KMS-11 (cell line): ENCODE measurements around the gene KMT2B.

Experiments used
- H2AFZ ChIP-seq: fragments of 200-600 bp; sonication (generic); 2 replicates; pipeline ENCODE4 v1.6.1; 2016; ENCODE audit warnings: antibody characterized with exemption, mixed run types, low read depth
- H3K27ac ChIP-seq: fragments of 200-600 bp; sonication (generic); 2 replicates; pipeline ENCODE4 v1.6.1; 2016; ENCODE audit warnings: mild to moderate bottlenecking, mixed run types
- H3K27me3 ChIP-seq: fragments of 200-600 bp; sonication (generic); 2 replicates; pipeline ENCODE4 v1.6.1; 2017; ENCODE audit warnings: mild to moderate bottlenecking, low read depth, mixed run types, moderate library complexity; ENCODE audit not compliant: insufficient read depth
- H3K36me3 ChIP-seq: fragments of 200-600 bp; sonication (generic); 2 replicates; pipeline ENCODE4 v1.6.1; 2017; ENCODE audit warnings: mild to moderate bottlenecking, mixed run types; ENCODE audit not compliant: insufficient read depth
- H3K4me1 ChIP-seq: fragments of 200-600 bp; sonication (generic); 2 replicates; pipeline ENCODE4 v1.6.1; 2016; ENCODE audit warnings: mild to moderate bottlenecking, low read depth, mixed run types; ENCODE audit not compliant: poor library complexity, severe bottlenecking
- H3K4me2 ChIP-seq: fragments of 200-600 bp; sonication (generic); 2 replicates; pipeline ENCODE4 v1.7.0; 2016; ENCODE audit warnings: mild to moderate bottlenecking, mixed run types
- H3K4me3 ChIP-seq: fragments of 200-600 bp; sonication (generic); IDR thresholded peaks from 2 replicates; pipeline ENCODE4 v1.6.1; 2017; ENCODE audit warnings: low read depth, low read length, mixed read lengths; ENCODE audit not compliant: insufficient read depth
- H3K79me2 ChIP-seq: fragments of 200-600 bp; sonication (generic); 2 replicates; pipeline ENCODE4 v1.6.1; 2016; ENCODE audit warnings: low read depth, mixed run types; ENCODE audit not compliant: insufficient read depth
- H3K9ac ChIP-seq: fragments of 200-600 bp; sonication (generic); 2 replicates; pipeline ENCODE4 v1.6.1; 2016; ENCODE audit warnings: mild to moderate bottlenecking, mixed run types
- H4K20me1 ChIP-seq: fragments of 200-600 bp; sonication (generic); 2 replicates; pipeline ENCODE4 v1.6.1; 2016; ENCODE audit warnings: mild to moderate bottlenecking, mixed run types; ENCODE audit not compliant: insufficient read depth
- CTCF ChIP-seq: fragments of 200-600 bp; sonication (generic); conservative IDR thresholded peaks from 2 replicates; pipeline ENCODE4 v1.6.1; 2017; ENCODE audit warnings: low read depth, mild to moderate bottlenecking, antibody characterized with exemption, low read length, moderate library complexity, mixed read lengths

The KMT2B gene

GRCh38 chr19:35708391-35708790 lies 9.4 kb upstream of the KMT2B start:
- H4K20me1 ChIP-seq, result no peaks in the 10 kb centered on the region
- no peak overlapping the region for H3K4me2 ChIP-seq
- no peaks in the 10 kb centered on the region for H3K36me3 ChIP-seq
- H3K4me3 ChIP-seq, result no peak overlapping the region
- no peaks in the 10 kb centered on the region for H3K79me2 ChIP-seq
- no peak overlapping the region for H2AFZ ChIP-seq
- no peaks in the 10 kb centered on the region for H3K4me1 ChIP-seq
- H3K27me3 ChIP-seq, result peaks cover 27% of the 10 kb centered on the region
- no peak overlapping the region for H3K27ac ChIP-seq
- H3K9ac ChIP-seq, result no peak overlapping the region
- no peak for TF ChIP-seq CTCF

GRCh38 chr19:35710784-35711723 lies 6.7 kb upstream of the KMT2B start:
- Histone ChIP-seq H3K79me2 (no peaks in the 10 kb centered on the region), H4K20me1 (no peaks in the 10 kb centered on the region), H3K4me1 (peaks cover 4% of the 10 kb centered on the region), H3K27ac (no peak overlapping the region), H3K4me3 (no peak overlapping the region), H3K27me3 (peaks cover 33% of the 10 kb centered on the region), H3K36me3 (no peaks in the 10 kb centered on the region), H3K9ac (no peak overlapping the region), H2AFZ (no peak overlapping the region), H3K4me2 (no peak overlapping the region)
- TF ChIP-seq CTCF, result no peak

- Histone ChIP-seq H3K27ac (no peak overlapping the region), H3K4me1 (peaks cover 6% of the 10 kb centered on the region), H4K20me1 (no peaks in the 10 kb centered on the region)
Observed at GRCh38 chr19:35712567-35713505, 5.0 kb upstream of the KMT2B start.

More at GRCh38 chr19:35712567-35713505, 5.0 kb upstream of the KMT2B start:
- no peak for TF ChIP-seq CTCF
- Histone ChIP-seq H2AFZ (no peak overlapping the region), H3K4me2 (no peak overlapping the region), H3K79me2 (no peaks in the 10 kb centered on the region), H3K4me3 (no peak overlapping the region), H3K9ac (no peak overlapping the region), H3K27me3 (peaks cover 23% of the 10 kb centered on the region), H3K36me3 (no peaks in the 10 kb centered on the region)
